HG03095 (cell line): ENCODE measurements around the gene GPC6.

Experiments used
- ATAC-seq: cut with Tn5 transposase; IDR thresholded peaks from one replicate; pipeline ENCODE4 v1.9.1; 2021; ENCODE audit warnings: moderate library complexity; ENCODE audit not compliant: unreplicated experiment

The GPC6 gene

DNA sequence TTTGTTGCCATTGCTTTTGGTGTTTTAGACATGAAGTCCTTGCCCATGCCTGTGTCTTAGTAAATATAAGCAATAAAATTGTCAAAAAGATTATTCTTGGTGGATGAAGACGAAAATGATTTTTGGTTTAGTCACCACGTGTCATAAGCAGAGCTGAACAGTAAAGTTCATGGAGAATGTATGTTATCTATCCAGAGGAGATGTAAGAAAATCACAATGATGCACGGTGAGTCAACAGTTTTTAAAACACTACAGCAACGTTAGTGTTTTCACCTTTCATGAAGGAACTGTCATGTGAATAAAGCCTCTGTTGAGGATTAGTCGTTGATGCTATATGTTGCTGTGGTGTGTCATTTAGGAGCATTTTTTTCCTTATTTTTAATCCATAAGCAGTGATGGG is 137.6 kb downstream of the GPC6 start:
- no peak for ATAC-seq

DNA sequence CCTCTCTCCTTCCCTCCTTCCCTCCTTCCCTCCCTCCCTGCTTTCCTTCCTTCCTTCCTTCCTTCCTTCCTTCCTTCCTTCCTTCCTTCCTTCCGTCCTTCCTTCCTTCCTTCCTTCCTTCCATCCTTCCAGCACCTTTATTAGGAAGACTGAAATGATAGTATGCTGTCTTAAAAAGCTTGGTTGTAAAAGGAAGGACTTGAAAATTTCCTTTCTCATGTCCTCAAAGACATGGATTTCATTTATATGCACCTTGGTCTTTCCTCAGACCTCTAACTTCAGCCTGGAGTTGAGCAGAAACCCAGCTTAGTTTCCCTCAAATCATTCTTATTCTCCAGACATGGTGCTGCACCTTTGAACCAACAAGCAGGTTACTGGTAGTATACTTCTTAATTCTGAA is 141.7 kb downstream of the GPC6 start:
- no peak for ATAC-seq

DNA sequence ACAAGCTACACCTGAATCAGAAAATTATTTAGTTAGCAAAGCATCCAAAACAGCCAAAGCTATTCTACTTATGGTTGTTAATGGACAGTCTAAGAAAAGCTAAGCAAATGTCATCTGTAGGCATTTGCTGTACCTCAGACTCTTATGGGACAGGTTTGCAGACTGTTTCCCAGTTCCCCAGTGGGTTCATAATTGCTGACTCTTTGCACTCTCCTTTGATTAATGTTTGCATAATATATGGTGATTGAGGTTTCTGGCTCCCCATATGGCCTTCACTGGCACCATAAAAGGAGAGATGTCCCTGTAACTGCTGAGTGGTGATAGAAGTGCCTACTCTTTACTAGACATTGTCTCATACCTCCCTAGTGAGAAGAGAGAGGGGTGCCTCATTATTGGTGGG is 142.1 kb downstream of the GPC6 start:
- no peak for ATAC-seq

DNA sequence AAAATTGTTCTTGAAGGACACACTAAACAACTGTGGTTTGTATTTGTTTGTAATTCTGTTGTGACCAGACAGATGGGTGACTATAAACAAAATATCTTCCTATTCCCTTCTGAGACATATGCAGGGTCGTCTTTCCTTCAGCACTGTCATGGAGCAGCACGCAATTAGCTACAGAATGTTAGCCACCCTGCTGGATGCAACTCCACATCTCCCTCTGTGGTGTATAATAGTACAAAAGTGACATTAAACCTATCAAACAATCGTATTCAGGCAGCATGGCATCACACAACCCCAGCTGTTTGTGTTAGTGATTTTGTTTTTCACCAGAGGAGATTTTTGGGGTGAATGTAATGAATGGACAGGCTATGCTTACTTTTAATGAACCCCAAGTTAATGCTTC is 146.2 kb downstream of the GPC6 start:
- ATAC-seq = no peak

DNA sequence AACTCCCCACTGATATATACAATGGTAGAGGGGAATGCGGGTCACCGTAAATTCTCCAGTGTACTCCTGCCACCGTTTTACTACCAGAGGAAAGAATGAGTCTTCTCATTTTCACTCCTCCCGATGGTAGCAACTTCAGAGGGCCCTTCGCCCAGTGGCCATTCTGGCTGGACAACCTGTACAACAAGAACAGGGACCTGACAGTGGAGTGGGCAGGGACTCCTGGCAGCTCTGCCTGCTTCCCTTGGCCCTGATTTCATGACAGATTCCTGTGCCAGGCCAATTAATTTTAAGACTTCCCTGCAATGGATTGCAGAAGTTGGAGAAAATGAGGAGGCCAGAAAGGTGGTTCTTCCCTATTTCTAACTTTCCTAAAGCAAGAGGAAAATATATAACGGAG is 148.9 kb downstream of the GPC6 start:
- no peak for ATAC-seq

DNA sequence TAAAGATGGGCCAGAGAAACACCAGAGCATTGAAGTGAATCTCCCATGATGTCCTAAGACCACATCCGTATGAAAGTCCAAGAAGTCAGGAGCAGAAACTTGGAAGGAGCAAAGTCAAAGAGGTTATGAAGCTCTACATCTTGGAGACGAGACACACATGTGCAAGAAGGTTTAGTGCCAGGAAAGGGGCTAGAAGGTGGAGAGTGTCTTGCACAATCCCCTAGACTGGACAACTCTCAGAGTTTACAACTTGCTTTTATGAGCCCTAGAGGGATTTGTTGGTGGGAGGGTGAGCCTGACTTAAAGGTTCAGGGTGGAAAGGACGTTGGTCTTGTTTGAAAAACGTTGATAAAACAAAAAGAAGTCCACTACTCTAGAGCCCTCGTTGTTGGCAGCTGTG is 150.6 kb downstream of the GPC6 start:
- no peak for ATAC-seq

DNA sequence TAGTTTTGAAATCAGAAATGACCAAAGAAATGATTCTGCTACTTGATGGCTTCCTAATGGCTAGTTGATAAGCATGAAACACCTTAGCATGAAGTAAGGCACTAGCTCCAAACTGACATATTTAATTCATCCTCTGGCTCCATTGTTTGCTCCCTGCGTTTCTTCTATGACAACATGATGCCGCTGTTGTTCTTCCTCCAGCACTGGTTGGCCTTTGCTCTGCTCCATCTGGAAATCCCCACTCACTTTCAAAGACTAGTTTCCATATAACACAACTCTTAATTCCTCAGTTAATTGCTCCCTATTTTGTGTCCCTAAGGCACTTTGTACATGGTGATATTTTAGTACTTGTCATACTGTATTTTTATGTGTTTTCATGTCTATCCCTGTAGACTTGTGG is 151.6 kb downstream of the GPC6 start:
- no peak for ATAC-seq

DNA sequence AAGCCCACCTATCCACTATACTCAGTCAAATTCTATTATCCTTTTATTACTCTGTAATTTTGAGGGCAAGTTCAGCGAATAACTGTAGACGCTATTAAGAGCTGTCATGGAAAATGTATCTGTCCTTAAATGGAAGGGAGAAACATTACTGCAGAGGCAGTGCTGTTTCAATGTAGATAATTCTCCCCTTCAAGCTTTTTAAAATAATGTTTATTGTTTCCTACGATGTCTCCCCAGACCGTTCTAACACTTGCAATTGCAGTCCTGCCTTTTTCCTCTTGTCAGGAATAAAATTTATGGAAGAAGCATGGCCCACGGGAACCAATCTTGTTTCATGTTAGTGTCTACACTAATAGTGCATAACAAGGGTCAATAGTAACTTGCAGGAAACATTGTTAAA is 159.5 kb downstream of the GPC6 start:
- ATAC-seq = no peak

DNA sequence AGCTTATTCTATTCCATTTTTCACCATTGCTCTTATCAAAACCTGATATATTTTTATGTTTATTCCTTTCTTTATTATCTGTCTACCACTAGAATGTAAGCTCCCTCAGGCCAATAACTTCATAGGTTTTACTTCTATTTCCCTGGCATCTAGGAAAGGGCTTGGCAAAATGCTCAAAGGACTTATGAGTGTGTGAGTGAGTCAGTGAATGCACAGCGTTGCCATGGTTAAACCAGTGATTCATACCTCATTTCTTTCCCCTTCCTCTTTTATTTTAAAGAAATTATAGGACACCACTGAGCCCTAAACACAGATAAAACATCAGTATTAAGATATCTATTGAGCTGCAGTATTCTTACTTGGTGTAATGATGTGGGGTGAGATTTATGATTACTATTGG is 162.1 kb downstream of the GPC6 start:
- no peak for ATAC-seq

DNA sequence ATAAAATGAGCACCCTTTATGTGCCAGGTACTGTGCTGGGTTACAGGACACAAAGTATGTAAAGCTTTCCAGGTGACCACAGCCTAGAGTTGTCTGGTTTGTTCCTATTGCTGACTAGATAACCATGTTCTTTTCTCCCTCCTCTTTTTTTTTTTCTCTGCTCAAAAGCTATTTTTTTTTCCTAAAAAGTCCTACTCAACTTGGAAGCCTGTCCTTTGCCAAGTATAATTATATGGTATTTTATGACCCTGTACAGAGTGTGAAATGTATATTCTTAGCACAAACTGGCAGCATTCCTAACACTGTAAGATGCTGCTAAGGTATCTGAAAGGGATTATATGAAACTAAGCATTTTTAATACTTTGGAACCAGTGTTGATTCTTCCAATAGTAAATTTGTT is 171.0 kb downstream of the GPC6 start:
- no peak for ATAC-seq

DNA sequence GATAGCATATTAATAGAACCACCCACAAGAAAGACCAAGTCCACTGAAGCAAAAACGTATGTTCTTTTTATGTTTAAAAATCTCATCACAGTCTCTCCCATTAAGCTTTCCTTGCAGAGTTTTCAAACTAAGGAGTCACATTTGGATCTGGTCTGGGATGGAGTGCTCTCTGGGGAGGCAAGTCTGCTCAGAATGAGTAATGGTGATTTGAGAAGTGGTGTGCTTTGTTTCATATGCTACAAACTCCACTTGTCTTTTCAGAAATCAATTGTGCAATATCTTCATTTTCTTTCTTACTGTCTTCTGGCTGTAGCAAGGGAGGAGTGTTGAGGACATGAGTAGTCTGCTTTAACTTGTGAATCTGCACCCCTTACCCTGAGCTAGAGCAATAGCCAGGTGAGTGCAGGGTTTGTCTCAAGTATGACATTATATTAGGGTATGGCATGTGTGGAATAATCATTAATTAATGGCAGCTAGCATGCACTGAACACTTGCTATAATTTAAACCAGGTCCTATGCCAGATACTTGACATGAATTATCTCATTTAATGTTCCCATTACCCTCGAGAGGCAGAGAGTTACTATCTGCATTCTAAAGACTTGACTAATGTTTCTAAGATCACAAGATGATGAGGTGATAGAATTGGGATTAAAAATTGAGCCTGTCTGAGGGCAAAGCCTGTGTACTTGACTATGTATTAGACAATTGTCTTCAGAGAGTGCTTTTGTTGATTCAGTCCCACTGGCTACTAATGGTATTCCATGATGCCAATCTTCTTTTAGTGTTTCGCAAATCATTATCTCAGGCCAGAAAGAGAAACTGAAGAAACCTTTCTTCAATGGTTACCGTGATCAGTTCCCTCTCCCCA is 171.8 kb downstream of the GPC6 start:
- no peak for ATAC-seq

DNA sequence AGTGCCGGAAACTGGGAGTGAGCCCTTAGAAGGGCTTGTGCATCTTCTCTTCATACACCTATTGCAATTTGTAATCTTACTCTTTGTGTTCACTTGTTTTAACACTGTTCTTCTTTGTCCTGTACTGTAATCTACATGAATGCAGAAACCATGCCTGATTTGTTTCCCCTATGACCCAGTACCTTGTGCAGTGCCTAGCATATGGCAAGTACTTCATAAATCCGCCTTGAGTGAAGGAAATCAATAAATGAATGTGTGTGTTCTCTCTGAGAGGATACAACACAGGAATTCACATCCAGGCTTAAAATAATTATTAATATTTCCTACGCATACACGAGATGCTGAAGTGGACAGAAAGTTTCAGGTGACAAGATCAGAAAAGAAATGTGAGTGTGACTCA is 172.6 kb downstream of the GPC6 start:
- ATAC-seq = no peak

DNA sequence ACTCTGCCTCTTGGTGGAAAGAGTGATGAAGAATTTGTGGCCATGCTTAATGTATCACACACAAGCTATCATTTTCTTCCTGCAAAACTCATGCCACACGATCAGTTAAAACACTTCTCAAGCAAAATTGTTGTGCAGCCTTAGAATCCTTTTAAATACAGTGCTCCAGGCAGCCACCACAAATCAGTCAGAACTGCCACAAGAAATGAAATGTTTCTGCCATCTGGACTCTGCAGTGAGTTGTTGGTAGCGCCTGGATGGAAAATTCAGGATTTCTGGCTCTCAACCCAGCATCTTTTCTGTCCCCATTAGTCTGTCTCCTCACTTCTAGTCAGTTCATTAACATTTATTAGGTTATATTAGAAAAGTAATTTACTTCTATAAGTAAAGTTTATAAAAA is 179.5 kb downstream of the GPC6 start:
- ATAC-seq = no peak

DNA sequence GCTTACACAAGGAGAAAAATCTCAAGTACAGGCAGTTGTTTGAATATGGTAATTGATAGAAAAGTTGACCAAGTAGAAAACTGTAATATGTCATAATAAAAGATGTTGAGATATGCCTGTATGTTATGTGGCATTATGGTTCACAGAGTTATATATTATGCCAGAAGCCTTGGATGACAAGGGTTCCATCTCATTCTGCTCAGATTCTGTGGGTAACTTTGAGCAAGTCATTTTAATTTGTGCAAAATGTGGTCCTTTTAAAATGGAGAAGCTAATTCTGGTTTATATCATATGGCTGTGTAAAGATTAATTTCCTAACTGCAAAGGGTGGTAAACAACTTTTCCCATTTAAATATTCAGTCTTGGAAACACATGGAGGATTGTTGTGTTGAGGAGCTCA is 180.9 kb downstream of the GPC6 start:
- no peak for ATAC-seq

DNA sequence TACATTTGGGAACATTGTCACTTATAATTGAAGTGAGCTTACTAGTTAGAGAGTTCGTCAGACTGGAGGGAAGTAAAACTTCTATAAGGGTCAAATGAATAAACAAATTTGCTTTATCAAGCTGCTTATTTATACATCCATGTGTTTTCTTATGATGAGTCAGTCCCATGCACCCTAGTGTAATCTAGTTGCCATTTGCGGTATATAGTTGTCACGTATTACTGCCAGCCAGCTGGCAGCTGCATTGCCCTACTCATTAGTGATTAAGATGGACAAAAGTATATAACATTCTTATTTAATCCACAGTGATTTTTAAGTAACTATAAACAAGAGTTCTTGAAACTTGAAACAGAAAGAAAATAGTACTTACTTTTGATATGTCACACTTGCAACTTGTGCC is 182.4 kb downstream of the GPC6 start:
- no peak for ATAC-seq

DNA sequence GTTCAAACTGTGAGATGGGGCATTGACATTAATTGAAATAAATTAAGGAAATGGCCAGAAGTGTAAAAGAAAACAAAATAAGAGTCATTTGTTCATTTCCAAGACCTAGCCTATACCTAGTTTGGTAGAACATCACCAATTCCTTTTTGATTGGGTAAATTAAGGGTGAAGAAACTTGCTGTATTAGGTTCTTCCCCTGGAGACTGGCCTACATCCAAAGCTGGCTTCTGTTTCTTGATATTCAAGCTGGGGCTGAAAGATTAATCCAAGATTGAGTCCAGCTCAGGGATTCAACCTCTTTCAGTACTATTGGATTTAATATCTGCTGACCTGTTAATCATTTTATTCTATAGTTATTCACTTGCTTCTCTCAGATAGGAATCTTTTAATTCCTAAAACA is 183.2 kb downstream of the GPC6 start:
- no peak for ATAC-seq

DNA sequence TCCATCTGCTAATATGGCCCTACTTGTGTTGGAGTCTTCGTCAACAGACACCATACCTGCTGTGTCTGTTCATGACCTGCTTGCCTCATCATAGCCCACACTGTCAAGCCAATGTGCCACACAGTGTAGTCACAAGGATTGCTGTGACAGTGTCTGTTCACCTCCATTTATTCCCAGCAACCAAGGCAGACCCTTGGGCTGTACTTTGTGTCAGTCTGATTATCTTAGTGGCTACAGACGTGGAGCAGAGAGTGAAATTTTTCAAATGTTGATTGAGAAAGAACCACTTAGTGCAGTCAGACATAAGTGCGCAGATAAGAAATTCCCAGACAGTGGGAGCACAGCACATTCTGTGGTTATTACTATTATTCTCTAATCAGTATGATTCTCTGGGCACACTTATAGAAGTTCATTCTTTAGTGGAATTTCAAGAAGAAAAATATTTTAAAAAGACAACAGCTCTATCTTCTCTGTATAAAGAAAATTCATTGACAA is 184.6 kb downstream of the GPC6 start:
- no peak for ATAC-seq

DNA sequence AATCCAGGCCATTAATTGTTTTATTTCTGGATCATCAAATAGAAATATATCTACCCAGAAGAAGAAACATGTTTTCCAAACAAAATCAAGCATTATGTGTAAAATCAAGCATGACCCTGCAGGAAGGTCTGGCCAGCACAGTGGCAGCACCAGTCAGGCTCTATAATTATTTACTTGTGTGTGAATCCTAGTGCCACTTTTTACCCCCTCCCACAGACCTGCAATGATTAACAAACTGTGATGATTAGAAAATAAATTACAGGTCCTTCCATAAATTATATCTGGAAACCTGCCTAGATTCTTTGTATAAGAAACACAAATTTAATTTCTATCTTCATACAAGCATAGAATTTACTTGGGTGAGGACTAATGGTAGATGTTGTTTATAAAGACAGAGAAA is 186.1 kb downstream of the GPC6 start:
- ATAC-seq = no peak

DNA sequence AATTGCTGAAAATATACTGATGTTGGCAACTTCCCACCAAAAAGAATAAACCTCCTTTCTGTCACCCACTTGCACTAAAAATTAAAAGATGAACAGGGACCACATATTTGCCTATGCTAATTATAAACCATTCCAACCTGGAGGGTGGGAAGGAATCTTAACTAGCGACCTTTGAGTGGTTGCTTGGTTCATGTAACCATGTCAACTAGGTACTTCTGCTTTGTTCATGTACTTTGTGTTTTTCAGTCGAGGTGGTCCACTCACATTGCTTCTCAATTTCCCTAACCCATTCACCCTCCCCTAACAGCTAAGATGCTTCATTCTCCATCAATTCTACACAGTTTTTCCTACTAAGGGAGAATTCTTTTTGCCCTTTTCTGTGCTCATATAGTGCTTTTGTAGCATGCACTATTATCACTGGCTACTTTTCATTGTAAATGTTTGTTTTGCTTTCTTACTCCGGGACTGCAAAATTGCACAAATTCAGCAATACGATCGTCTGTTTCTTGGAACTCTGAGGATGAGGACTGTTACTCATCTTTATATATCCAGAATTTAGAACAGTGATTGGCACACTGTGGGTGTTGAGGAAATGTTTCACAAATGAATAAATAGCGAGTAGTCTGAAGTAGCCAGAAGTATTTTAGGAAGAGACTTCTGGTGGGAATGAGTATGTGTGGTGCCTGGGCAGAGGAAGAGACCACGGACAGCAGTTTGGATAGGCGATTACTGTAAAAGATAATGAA is 187.5 kb downstream of the GPC6 start:
- no peak for ATAC-seq

DNA sequence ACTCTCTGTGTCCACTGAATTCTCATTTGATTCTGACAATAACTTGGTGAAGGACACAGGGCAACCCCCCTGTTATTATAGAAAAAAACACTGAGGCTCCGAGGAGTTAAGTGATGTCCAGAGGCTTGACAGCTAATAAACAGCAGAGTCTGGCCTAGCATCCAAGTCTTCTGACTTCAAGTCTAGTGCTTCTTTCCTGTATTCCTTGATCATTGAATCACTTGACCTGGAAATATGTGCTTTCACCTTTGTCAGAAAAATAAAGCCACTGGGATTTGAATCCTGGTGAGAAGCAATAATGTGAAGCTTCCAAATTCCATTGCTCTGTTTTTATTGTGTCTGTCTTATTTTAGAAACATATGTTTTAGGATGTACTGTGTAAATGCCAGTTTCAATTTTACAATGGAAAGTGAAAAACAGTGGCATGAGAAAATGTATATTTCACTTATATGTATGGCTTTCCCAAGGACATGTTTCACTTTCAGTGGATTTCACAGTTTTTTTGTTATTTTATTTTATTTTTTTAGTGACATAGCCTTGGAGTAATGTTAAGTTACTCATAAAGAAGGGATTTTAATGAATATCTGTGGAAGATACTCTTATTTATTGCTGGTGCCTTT is 190.2 kb downstream of the GPC6 start:
- no peak for ATAC-seq

DNA sequence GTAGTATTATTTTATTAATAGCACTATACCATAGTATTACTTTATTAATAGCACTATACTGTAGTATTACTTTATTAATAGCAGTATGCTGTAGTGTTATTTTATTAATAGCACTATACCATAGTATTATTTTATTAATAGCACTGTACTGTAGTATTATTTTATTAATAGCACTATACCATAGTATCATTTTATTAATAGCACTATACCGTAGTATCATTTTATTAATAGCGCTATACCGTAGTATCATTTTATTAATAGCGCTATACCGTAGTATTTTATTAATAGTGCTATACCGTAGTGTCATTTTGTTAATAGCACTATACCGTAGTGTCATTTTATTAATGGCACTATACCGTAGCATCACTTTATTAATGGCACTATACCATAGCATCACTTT is 191.8 kb downstream of the GPC6 start:
- ATAC-seq = no peak

DNA sequence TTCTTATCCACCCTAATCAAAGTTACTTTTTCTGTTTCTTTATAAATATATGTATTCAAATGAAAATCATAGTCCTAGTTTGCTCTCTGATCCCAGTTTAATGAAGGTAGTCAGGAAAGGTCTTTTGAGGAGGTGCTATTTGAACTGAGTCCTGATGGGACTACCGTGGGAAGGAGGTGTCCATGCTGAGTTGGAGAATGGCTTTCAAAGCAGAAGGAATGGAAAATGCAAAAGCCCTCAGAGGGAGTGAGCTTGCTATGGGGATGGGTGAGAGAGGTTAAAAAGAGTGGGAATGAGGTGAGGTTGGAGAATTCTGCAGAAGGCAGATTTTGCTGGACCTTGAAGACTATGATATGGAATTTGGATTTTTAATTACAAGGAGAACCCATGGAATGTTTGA is 193.6 kb downstream of the GPC6 start:
- ATAC-seq = no peak
